ENCODE measurements around the gene GCNA.

GCNA gene

GRCh38 chrX:71542825-71543224, 35.4 kb upstream of the GCNA start:
- TF ChIP-seq CTCF (IDR thresholded peaks at IDR 0.05; ENCODE audit: control insufficient read depth, insufficient read depth, low read depth, low read length, missing control alignments) = no peak
- H3K4me3 ChIP-seq (ENCODE audit: control insufficient read depth, low read depth, low read length) = no peak overlapping the region
- no peak for DNase-seq (ENCODE audit: low read depth)

- peak; percentile 56 for DNase-seq (ENCODE audit: low read depth)
- TF ChIP-seq CTCF (IDR thresholded peaks at IDR 0.05; ENCODE audit: control insufficient read depth, insufficient read depth, low read depth, low read length, missing control alignments) = no peak
- no peak overlapping the region for H3K4me3 ChIP-seq (ENCODE audit: control insufficient read depth, low read depth, low read length)
Measured at GRCh38 chrX:71543316-71543715, 34.9 kb upstream of the GCNA start.

GRCh38 chrX:71545364-71545763, 32.9 kb upstream of the GCNA start:
- H3K4me3 ChIP-seq (ENCODE audit: control insufficient read depth, low read depth, low read length) = no peak overlapping the region
- TF ChIP-seq CTCF (IDR thresholded peaks at IDR 0.05; ENCODE audit: control insufficient read depth, insufficient read depth, low read depth, low read length, missing control alignments) = no peak
- no peak for DNase-seq (ENCODE audit: low read depth)

GRCh38 chrX:71546879-71547278, 31.4 kb upstream of the GCNA start:
- no peak overlapping the region for H3K4me3 ChIP-seq (ENCODE audit: control insufficient read depth, low read depth, low read length)
- no peak for TF ChIP-seq CTCF (IDR thresholded peaks at IDR 0.05; ENCODE audit: control insufficient read depth, insufficient read depth, low read depth, low read length, missing control alignments)
- DNase-seq (ENCODE audit: low read depth) = no peak

GRCh38 chrX:71547339-71547738, 30.9 kb upstream of the GCNA start:
- no peak overlapping the region for H3K4me3 ChIP-seq (ENCODE audit: control insufficient read depth, low read depth, low read length)
- no peak for TF ChIP-seq CTCF (IDR thresholded peaks at IDR 0.05; ENCODE audit: control insufficient read depth, insufficient read depth, low read depth, low read length, missing control alignments)
- no peak for DNase-seq (ENCODE audit: low read depth)

GRCh38 chrX:71549986-71550385, 28.3 kb upstream of the GCNA start:
- H3K4me3 ChIP-seq (ENCODE audit: control insufficient read depth, low read depth, low read length) = no peak overlapping the region
- no peak for DNase-seq (ENCODE audit: low read depth)
- no peak for TF ChIP-seq CTCF (IDR thresholded peaks at IDR 0.05; ENCODE audit: control insufficient read depth, insufficient read depth, low read depth, low read length, missing control alignments)

GRCh38 chrX:71550578-71550977, 27.7 kb upstream of the GCNA start:
- no peak overlapping the region for H3K4me3 ChIP-seq (ENCODE audit: control insufficient read depth, low read depth, low read length)
- no peak for TF ChIP-seq CTCF (IDR thresholded peaks at IDR 0.05; ENCODE audit: control insufficient read depth, insufficient read depth, low read depth, low read length, missing control alignments)
- DNase-seq (ENCODE audit: low read depth) = no peak
